Measurements from ENCODE around the gene UBA6.

DNA sequence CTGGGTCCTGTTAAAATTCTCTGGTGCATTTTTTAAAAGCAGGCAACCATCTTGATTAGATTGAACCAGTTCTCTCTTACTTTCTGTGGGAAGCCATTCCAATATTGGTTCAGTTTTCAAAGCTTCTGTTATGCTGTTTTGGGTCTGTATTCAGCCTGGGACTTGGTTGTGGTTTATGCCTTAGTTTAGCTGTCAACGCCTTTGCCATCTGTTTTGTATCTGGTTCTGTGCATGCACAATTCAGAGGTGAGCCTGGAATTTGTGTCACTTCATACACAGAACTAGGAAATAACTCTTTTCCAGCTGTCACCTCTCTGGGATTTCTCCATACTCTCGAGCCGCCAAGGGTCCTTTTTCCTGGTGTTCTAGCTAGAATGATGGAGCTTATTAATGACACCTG, 96.2 kb downstream of the UBA6 start:
- TF ChIP-seq YY1 (IDR thresholded peaks at IDR 0.05; ENCODE audit: insufficient read depth, insufficient read length) (no peak), SUZ12 (IDR thresholded peaks at IDR 0.05; ENCODE audit: extremely low read depth, insufficient read depth, insufficient read length) (no peak), ZNF274 (IDR thresholded peaks at IDR 0.05; ENCODE audit: low read depth, low read length) (no peak)

Measured in NT2/D1 (cell line).